22Rv1 (cell line): Measurements from ENCODE around the gene GPR62.

Experiments used
- ZFX ChIP-seq: fragments of 450-650 bp; IDR thresholded peaks from 2 replicates; pipeline ENCODE4 v1.6.1; 2017; ENCODE audit warnings: antibody characterized with exemption, borderline replicate concordance
- TF ChIP-seq, protein P1 (sequence below): fragments of 450-650 bp; IDR thresholded peaks from 2 replicates; pipeline ENCODE4 v1.5.1; 2017; ENCODE audit warnings: mild to moderate bottlenecking

DNA sequence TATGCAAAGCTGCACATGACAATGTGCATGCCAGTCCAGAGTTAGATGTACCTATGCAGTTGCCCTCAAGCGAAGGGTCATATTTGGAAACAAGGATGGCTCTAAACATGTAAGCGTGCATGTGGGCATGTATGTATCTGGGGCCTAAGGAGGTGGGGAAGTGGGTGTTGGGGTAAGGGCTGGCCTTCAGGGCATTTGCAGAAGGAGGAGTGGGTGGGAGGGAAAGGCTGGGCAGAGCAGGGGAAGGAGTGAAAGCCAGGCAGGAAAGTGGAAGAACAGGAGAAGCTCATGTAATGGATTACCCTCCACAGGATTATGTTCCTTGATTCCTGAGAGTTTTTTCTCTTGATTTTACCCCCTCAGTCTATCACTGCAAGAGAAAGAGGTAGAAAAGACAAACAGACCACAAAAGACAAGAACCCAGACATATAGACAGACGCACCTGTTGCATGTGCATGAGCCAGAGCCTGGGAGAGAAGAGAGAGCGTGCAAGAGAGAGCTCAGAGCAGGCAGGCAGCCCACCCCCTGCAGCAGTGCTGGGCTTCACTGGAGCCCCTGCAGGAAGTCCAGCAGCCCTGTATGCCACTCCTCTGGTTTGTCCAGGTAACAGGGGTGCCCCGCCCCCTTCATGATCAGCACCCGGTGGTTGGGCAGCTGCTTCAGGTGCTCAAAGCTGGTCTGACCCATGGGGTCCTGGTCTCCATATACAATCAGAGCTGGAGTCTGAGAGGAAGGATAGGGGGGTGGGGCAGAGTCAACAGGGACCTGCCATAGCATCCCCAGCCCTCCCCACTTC, 13.9 kb downstream of the GPR62 start:
- TF ChIP-seq, protein P1, sequence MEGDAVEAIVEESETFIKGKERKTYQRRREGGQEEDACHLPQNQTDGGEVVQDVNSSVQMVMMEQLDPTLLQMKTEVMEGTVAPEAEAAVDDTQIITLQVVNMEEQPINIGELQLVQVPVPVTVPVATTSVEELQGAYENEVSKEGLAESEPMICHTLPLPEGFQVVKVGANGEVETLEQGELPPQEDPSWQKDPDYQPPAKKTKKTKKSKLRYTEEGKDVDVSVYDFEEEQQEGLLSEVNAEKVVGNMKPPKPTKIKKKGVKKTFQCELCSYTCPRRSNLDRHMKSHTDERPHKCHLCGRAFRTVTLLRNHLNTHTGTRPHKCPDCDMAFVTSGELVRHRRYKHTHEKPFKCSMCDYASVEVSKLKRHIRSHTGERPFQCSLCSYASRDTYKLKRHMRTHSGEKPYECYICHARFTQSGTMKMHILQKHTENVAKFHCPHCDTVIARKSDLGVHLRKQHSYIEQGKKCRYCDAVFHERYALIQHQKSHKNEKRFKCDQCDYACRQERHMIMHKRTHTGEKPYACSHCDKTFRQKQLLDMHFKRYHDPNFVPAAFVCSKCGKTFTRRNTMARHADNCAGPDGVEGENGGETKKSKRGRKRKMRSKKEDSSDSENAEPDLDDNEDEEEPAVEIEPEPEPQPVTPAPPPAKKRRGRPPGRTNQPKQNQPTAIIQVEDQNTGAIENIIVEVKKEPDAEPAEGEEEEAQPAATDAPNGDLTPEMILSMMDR, result no peak
- no peak for TF ChIP-seq ZFX
